Thyroid gland (tissue), 4 donors: ENCODE data around the gene DNHD1. TPM values are rescaled to one million over a fixed set of nuclear protein-coding genes. Genes with fewer than 3 reads are reported as not detected.

ENCODE experiments used
- DNase-seq, 2 donors: peaks; one replicate each; pipeline ENCODE4 v3.0.0-alpha.2; 2019
- H3K27ac ChIP-seq, 3 donors: fragments of 200-600 bp; sonication (generic); 1 replicate in 2 of 3; 2 replicates in 1 of 3; pipeline ENCODE4 v1.5.1; 2016 to 2019; ENCODE audit warnings: mild to moderate bottlenecking in 1 of 3, moderate library complexity in 1 of 3
- H3K27me3 ChIP-seq: fragments of 200-600 bp; sonication (generic); one replicate; pipeline ENCODE4 v1.5.1; 2019
- H3K36me3 ChIP-seq, 2 donors: fragments of 200-600 bp; sonication (generic); one replicate each; pipeline ENCODE4 v1.5.1; 2016 to 2019
- H3K4me1 ChIP-seq, 2 donors: fragments of 200-600 bp; sonication (generic); one replicate each; pipeline ENCODE4 v1.5.1; 2017 to 2019
- H3K4me3 ChIP-seq, 3 donors: fragments of 200-600 bp; sonication (generic); replicated peaks in 1 of 3; 1 replicate in 2 of 3; 2 replicates in 1 of 3; pipeline ENCODE4 v1.5.1; 2016; ENCODE audit warnings: mild to moderate bottlenecking in 1 of 3
- H3K9me3 ChIP-seq: fragments of 200-600 bp; sonication (generic); one replicate; pipeline ENCODE4 v1.5.1; 2017
- POLR2A ChIP-seq, 2 donors: fragments of 450-650 bp; IDR thresholded peaks; one replicate each; pipeline ENCODE4 v1.6.1; 2017; ENCODE audit warnings: antibody characterized with exemption in 2 of 2, mild to moderate bottlenecking in 2 of 2, moderate library complexity in 1 of 2
- WGBS, 2 donors: methylation state at CpG; one replicate each; pipeline ENCODE4 v1.1.5; 2017; 5-methylcytosine and 5-hydroxymethylcytosine counted together
- intact Hi-C: fragments of 100-400 bp; cut with DNase I; formaldehyde crosslinking; loops from one replicate; pipeline ENCODE4 v1.15.1; 2023
- total RNA-seq, 4 donors: library from RNA; depleted of rRNA; stranded (reverse); fragments of >200 nt; gene quantifications; one replicate each; pipeline ENCODE4 v1.2.3, GENCODE V29; 2016
- TF ChIP-seq, protein P1 (sequence below), 6 experiments: fragments of 200-600 bp in 3 of 6; fragments of 450-650 bp in 3 of 6; sonication (generic) in 3 of 6; IDR thresholded peaks; one replicate each; pipeline ENCODE4 v1.5.1; 2016 to 2019; ENCODE audit warnings: antibody characterized with exemption in 6 of 6, mild to moderate bottlenecking in 2 of 6, inconsistent platforms in 1 of 6, moderate library complexity in 1 of 6

DNHD1 gene
- total RNA-seq, 4 donors from 2014 or later = 10.9 to 21.8 (median 14.9) TPM

DNA sequence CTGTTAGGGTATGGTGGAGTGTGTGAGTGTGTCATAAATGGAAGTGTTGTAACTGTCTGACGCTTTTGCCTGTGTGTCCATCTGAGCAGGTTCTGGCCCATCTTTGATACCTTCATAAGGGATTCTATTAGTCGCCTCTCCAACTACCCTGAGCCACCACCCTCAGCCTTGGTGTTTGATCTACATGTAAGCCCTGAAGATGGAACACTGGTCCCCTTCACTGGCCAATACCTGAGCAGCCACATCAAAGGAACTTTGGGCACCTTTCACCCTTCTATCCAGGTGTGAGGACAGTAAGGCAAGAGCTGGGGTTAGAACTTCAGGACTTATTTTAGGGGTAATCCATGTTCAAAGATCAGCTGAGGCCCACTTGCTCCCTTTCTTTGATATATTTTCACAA lies 51.0 kb downstream of the DNHD1 start:
- Histone ChIP-seq H3K9me3 (no peaks in the 10 kb centered on the region), H3K4me1 (no peaks in the 10 kb centered on the region), H3K4me3 (no peak overlapping the region), H3K27ac (no peak overlapping the region), H3K27me3 (no peaks in the 10 kb centered on the region), H3K36me3 (no peaks in the 10 kb centered on the region)
- WGBS, 2 donors = 100% methylated on average over 2 of the region's 2 CpGs
- intact Hi-C loops = no loop called here
- TF ChIP-seq, protein P1, sequence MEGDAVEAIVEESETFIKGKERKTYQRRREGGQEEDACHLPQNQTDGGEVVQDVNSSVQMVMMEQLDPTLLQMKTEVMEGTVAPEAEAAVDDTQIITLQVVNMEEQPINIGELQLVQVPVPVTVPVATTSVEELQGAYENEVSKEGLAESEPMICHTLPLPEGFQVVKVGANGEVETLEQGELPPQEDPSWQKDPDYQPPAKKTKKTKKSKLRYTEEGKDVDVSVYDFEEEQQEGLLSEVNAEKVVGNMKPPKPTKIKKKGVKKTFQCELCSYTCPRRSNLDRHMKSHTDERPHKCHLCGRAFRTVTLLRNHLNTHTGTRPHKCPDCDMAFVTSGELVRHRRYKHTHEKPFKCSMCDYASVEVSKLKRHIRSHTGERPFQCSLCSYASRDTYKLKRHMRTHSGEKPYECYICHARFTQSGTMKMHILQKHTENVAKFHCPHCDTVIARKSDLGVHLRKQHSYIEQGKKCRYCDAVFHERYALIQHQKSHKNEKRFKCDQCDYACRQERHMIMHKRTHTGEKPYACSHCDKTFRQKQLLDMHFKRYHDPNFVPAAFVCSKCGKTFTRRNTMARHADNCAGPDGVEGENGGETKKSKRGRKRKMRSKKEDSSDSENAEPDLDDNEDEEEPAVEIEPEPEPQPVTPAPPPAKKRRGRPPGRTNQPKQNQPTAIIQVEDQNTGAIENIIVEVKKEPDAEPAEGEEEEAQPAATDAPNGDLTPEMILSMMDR (IDR thresholded peaks at IDR 0.05) = no peak
- TF ChIP-seq POLR2A (IDR thresholded peaks at IDR 0.05) = no peak
- DNase-seq = no peak

DNA sequence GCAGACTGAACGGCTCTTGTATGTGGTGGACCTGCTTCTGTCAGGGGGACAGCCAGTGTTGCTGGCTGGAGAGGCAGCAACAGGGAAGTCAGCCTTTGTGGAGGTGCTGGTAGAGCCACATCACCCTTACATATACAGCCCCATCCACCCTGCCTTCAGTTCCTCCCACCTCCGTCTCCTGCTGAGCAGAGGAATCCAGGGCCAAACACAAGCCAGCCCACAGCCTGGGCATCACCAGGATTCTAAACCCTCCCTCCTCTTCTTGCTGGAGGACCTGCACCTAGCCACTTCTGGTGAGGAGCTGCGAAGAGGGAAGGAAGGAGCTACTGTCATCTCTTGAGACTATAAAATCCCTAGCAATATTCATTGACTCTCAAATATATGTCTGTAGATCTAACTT lies 51.6 kb downstream of the DNHD1 start:
- Histone ChIP-seq H3K27ac (no peak overlapping the region), H3K4me3 (no peak overlapping the region), H3K36me3 (no peaks in the 10 kb centered on the region), H3K4me1 (no peaks in the 10 kb centered on the region), H3K27me3 (no peaks in the 10 kb centered on the region), H3K9me3 (no peaks in the 10 kb centered on the region)
- 86 to 94% methylated on average over 3 of the region's 3 CpGs for WGBS, 2 donors
- no peak for TF ChIP-seq POLR2A (IDR thresholded peaks at IDR 0.05)
- TF ChIP-seq, protein P1 (IDR thresholded peaks at IDR 0.05) = no peak
- intact Hi-C loops = no loop called here
- DNase-seq = no peak

DNA sequence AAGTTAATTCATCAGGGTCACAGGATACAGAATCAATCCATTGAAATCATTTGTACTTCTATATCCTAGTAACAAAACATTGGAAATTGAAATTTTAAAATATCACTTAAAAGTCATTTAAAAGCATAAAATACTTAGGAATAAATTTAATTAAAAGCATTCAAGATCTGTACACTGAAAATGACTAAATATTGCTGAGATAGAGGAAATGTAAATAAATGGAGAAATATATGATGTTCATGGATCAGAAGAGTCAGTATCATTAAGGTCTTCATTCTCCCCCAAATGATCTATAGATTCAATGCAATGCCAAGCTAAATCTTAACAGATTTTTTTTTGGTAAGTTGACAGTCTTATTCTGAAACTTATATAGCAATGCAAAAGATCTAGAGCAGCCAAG lies 56.6 kb downstream of the DNHD1 start:
- Histone ChIP-seq H3K27me3 (no peaks in the 10 kb centered on the region), H3K4me3 (no peak overlapping the region), H3K9me3 (no peaks in the 10 kb centered on the region), H3K27ac (no peak overlapping the region), H3K36me3 (no peaks in the 10 kb centered on the region), H3K4me1 (no peaks in the 10 kb centered on the region)
- TF ChIP-seq, protein P1 (IDR thresholded peaks at IDR 0.05) = no peak
- no peak for TF ChIP-seq POLR2A (IDR thresholded peaks at IDR 0.05)
- intact Hi-C loops = no loop called here
- no peak for DNase-seq

DNA sequence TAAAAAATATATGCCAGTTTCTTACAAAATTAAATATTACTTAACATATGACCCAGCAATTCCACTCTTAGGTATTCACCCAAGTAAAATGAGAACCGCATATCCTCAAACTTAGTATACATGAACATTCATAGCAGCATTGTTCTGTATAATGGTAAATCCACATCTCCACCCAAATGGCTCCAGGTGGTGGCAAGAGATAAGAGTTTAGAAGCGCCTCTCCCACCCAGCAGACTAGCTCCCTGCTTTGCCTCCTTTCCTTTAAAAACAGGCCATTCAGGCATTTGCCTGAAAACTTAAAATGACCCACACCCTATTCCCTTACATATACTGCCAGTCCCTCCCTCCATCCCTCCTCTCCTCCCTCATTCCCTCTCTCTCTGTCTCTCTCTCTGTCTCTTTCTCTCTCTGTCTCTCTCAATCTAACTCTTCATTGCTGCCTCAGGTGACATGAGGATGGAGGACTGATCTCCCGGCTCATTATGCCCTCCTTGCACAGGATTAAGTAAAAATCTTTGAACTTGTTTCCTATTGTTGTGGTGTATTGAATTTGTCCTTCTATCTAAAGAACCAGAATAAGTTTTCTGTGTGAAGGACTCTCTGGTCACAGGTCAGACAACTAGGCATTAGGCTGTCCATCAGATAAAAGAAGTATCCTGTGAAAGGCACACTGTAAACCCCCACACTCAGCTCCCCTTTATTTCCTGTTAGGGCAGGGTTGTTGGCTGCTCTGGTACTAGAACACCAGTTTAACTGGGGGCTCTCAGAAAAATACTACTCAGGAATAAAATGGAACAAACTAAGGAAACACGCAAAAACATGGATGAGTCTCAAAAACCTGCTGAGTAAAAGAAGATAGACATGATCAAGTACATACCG lies 58.0 kb downstream of the DNHD1 start:
- TF ChIP-seq, protein P1 (IDR thresholded peaks at IDR 0.05) = no peak
- TF ChIP-seq POLR2A (IDR thresholded peaks at IDR 0.05) = no peak
- intact Hi-C loops = no loop called here
- H3K27me3 ChIP-seq = no peaks in the 10 kb centered on the region
- no peaks in the 10 kb centered on the region for H3K36me3 ChIP-seq
- no peak for DNase-seq
- H3K4me1 ChIP-seq = no peaks in the 10 kb centered on the region
- H3K9me3 ChIP-seq = no peaks in the 10 kb centered on the region
- H3K4me3 ChIP-seq = no peak overlapping the region
- 92 to 93% methylated on average over 5 of the region's 5 CpGs for WGBS, 2 donors
- no peak overlapping the region for H3K27ac ChIP-seq

DNA sequence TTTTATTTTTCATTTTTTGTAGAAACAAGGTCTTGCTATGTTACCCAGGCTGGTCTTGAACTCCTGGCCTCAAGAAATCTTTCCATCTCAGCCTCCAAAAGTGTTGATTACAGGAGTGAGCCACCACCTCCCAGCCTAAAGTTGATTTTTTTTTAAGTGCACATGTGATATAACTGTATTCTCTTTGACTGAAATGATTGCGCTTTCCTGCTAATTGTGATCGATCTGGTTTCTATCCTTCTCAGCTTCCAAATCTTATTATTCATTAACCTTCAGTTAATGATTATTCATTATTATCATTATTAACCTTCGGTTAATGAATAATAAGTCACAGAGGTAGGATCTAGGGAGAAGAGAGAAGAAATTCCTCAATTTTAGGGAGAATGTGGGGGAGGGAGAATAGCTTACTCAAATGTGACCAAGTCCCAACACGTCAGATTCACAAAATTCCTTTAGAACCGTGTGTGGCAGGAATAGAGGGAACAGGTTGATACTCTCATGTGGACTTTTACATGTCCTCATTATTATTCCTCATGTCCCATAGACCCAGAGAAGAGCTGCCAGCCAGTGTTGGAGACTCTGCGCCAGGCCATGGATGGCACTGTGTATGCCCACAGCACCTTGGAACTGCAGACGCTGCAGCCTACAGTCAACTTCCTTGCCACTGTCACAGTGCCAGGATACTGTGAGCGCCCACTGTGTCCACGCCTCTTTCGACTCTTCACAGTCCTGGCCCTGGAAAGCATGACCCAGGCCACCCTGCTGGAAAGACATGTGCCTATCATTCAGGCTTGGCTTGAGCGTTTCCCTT lies 59.3 kb downstream of the DNHD1 start:
- 92 to 94% methylated on average over 11 of the region's 11 CpGs for WGBS, 2 donors
- no peak for DNase-seq
- intact Hi-C loops = no loop called here

More for the DNA sequence above, 59.3 kb downstream of the DNHD1 start:
- Histone ChIP-seq H3K4me1 (no peaks in the 10 kb centered on the region), H3K27ac (no peak overlapping the region), H3K9me3 (no peaks in the 10 kb centered on the region), H3K27me3 (no peaks in the 10 kb centered on the region), H3K36me3 (no peaks in the 10 kb centered on the region), H3K4me3 (no peak overlapping the region)
- no peak for TF ChIP-seq POLR2A (IDR thresholded peaks at IDR 0.05)
- TF ChIP-seq, protein P1 (IDR thresholded peaks at IDR 0.05) = no peak
